Measurements from ENCODE around the gene TOR4A.

- TF ChIP-seq JUND (IDR thresholded peaks at IDR 0.05; ENCODE audit: borderline replicate concordance, low read depth, low read length) (no peak), JUND (tag; IDR thresholded peaks at IDR 0.05; ENCODE audit: borderline replicate concordance, low read depth, low read length) (no peak), KLF16 (IDR thresholded peaks at IDR 0.05) (no peak), SMAD4 (CRISPR knock-in tag; conservative IDR thresholded peaks at IDR 0.05) (no peak), MXI1 (IDR thresholded peaks at IDR 0.05; ENCODE audit: low read depth, low read length) (no peak)
- TF ChIP-seq, protein P1, sequence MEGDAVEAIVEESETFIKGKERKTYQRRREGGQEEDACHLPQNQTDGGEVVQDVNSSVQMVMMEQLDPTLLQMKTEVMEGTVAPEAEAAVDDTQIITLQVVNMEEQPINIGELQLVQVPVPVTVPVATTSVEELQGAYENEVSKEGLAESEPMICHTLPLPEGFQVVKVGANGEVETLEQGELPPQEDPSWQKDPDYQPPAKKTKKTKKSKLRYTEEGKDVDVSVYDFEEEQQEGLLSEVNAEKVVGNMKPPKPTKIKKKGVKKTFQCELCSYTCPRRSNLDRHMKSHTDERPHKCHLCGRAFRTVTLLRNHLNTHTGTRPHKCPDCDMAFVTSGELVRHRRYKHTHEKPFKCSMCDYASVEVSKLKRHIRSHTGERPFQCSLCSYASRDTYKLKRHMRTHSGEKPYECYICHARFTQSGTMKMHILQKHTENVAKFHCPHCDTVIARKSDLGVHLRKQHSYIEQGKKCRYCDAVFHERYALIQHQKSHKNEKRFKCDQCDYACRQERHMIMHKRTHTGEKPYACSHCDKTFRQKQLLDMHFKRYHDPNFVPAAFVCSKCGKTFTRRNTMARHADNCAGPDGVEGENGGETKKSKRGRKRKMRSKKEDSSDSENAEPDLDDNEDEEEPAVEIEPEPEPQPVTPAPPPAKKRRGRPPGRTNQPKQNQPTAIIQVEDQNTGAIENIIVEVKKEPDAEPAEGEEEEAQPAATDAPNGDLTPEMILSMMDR (IDR thresholded peaks at IDR 0.05 in 2 of 3, conservative IDR thresholded peaks at IDR 0.05 in 1 of 3; ENCODE audit: insufficient read depth in 2 of 3, low read depth in 1 of 3, low read length in 3 of 3): no peak
Measured at GRCh38 chr9:137230705-137231371, 46.7 kb upstream of the TOR4A start, which contains the start of gene SLC34A3.
